ENCODE measurements around the gene JOSD2. TPM values are rescaled to one million over a fixed set of nuclear protein-coding genes. Genes with fewer than 3 reads are reported as not detected.

JOSD2 gene
- total and polyA plus RNA-seq, 2 of the 4 experiments (the other 2 are of a cell fraction): 12.2 to 54.1 TPM

- no peaks in the 10 kb centered on the region for H3K9me3 ChIP-seq (ENCODE audit: control insufficient read depth, insufficient read depth, low read length)
- H2BK120ac ChIP-seq (ENCODE audit: low read depth, low read length): no peak overlapping the region
- H4K20me1 ChIP-seq (ENCODE audit: insufficient read depth, low read length): no peaks in the 10 kb centered on the region
- no peak overlapping the region for H3K4me3 ChIP-seq (ENCODE audit: insufficient read depth, low read depth, low read length)
- no peak overlapping the region for H3K18ac ChIP-seq (ENCODE audit: low read depth, low read length)
- DNase-seq (no peak), ATAC-seq (ENCODE audit: low read depth) (no peak)
- in situ Hi-C loops (cut with MboI; ENCODE audit: low sequenced_read_pairs): no loop called here
- no TSS peak for BruUV-seq (replicated peaks)
- WGBS, 2 experiments (ENCODE audit: extremely low coverage in 2 of 2, insufficient read length in 1 of 2): 92% methylated on average over 57 of the region's 87 CpGs; no CpG with 5 or more reads in 1 of the 2 experiments
- H2AFZ ChIP-seq (replicated peaks; ENCODE audit: low read length, poor library complexity): peak overlapping the region; percentile 51
- no peak overlapping the region for H3K27ac ChIP-seq (ENCODE audit: insufficient read depth, low read length)
- POLR2A ChIA-PET (ENCODE audit: unreplicated experiment): no interaction called here
- H3K9ac ChIP-seq (ENCODE audit: low read depth, low read length): no peak overlapping the region
- H3K56ac ChIP-seq (ENCODE audit: extremely low read depth, insufficient read depth, low read length): no peak overlapping the region
- H2BK20ac ChIP-seq (ENCODE audit: low read depth, low read length): no peak overlapping the region
- no peak overlapping the region for H3K23ac ChIP-seq (ENCODE audit: low read depth, low read length)
- H3K27me3 ChIP-seq (ENCODE audit: control insufficient read depth, insufficient read depth, low read length): no peaks in the 10 kb centered on the region
- H3K79me1 ChIP-seq (ENCODE audit: low read depth in 1 of 2, low read length in 2 of 2): no peaks in the 10 kb centered on the region
- no peak overlapping the region for H2BK5ac ChIP-seq (ENCODE audit: low read depth, low read length, poor library complexity, severe bottlenecking)
- H2BK15ac ChIP-seq (ENCODE audit: low read depth, low read length): no peak overlapping the region
- intact Hi-C loops (cut with micrococcal nuclease): no loop called here
- dilution Hi-C loops (cut with HindIII; ENCODE audit: low sequenced_read_pairs, unreplicated experiment): no loop called here
- no peak overlapping the region for H4K5ac ChIP-seq (ENCODE audit: low read depth, low read length)
- no peaks in the 10 kb centered on the region for H3K9me1 ChIP-seq (ENCODE audit: insufficient read depth, low read length)
- no peaks in the 10 kb centered on the region for H3K4me1 ChIP-seq (ENCODE audit: control insufficient read depth, insufficient read depth, low read length)
- no peaks in the 10 kb centered on the region for H3K36me3 ChIP-seq (ENCODE audit: control insufficient read depth, insufficient read depth, low read length)
- no peak overlapping the region for H3K4me2 ChIP-seq (ENCODE audit: low read depth, low read length)
- no peak overlapping the region for H2AK5ac ChIP-seq (ENCODE audit: low read depth, low read length)
- H4K91ac ChIP-seq (ENCODE audit: insufficient read depth, low read depth, low read length): no peak overlapping the region
- H3K14ac ChIP-seq (replicated peaks; ENCODE audit: low read depth, low read length): no peak overlapping the region
- CTCF ChIA-PET: no interaction called here
- H3K4ac ChIP-seq (ENCODE audit: low read depth, low read length): no peak overlapping the region
- no peak overlapping the region for H2AK9ac ChIP-seq (replicated peaks; ENCODE audit: low read depth, low read length, poor library complexity)
- H4K8ac ChIP-seq (ENCODE audit: low read depth in 2 of 2, low read length in 2 of 2): no peak overlapping the region
- TF ChIP-seq POLR2A (IDR thresholded peaks at IDR 0.05; ENCODE audit: low read depth, low read length) (no peak), ELK1 (IDR thresholded peaks at IDR 0.05; ENCODE audit: borderline replicate concordance, low read depth, low read length) (no peak), NFE2L2 (IDR thresholded peaks at IDR 0.05; ENCODE audit: low read depth, low read length) (no peak), RAD21 (IDR thresholded peaks at IDR 0.05; ENCODE audit: low read length) (no peak), MAZ (IDR thresholded peaks at IDR 0.05; ENCODE audit: borderline replicate concordance, low read depth, low read length) (no peak), CHD1 (IDR thresholded peaks at IDR 0.05; ENCODE audit: low read depth, low read length) (no peak), RFX5 (IDR thresholded peaks at IDR 0.05; ENCODE audit: low read depth, low read length) (no peak), CEBPB (IDR thresholded peaks at IDR 0.05; ENCODE audit: low read depth, low read length) (no peak), MAFK (IDR thresholded peaks at IDR 0.05; ENCODE audit: low read depth, low read length) (no peak), BHLHE40 (IDR thresholded peaks at IDR 0.05; ENCODE audit: low read depth, low read length) (no peak), SMC3 (IDR thresholded peaks at IDR 0.05; ENCODE audit: low read depth, low read length) (no peak), CTCF (conservative IDR thresholded peaks at IDR 0.05; ENCODE audit: low read depth, low read length) (no peak), USF2 (IDR thresholded peaks at IDR 0.05; ENCODE audit: low read depth, low read length) (no peak), MXI1 (IDR thresholded peaks at IDR 0.05; ENCODE audit: borderline replicate concordance, low read depth, low read length) (no peak), RCOR1 (IDR thresholded peaks at IDR 0.05; ENCODE audit: insufficient replicate concordance, low read length) (no peak)
These were observed 7.4 kb upstream of the JOSD2 start for GRCh38 chr19:50518091-50519005.

Data from IMR-90 (cell line).